HUDEP-2 (cell line): ENCODE results near the gene ALS2.
"Not testable (repeated sequence)": the region's sequence is repeated elsewhere in the genome, so short reads cannot be mapped to it uniquely, and the experiment has no call there.

Source experiments
- DNase-seq, 76 experiments: peaks; one replicate each; lab custom pipeline; 2025; ENCODE audit not compliant: unreplicated experiment in 76 of 76; lab: John Stamatoyannopoulos, UW

ALS2 gene

GRCh38 chr2:201795607-201796477, 15.1 kb upstream of the ALS2 start:
- peak in 12 of 76 experiments; percentile 11 to 43 (median 30) for DNase-seq

GRCh38 chr2:201794294-201794693, 13.6 kb upstream of the ALS2 start:
- DNase-seq, result no peak

- no peak for DNase-seq
Measured at GRCh38 chr2:201793631-201794030, 12.9 kb upstream of the ALS2 start.

GRCh38 chr2:201790989-201791388, 10.3 kb upstream of the ALS2 start:
- no peak for DNase-seq

- DNase-seq, result peak in 36 of 76 experiments; percentile 6 to 64 (median 34)
Measured at GRCh38 chr2:201790291-201790690, 9.6 kb upstream of the ALS2 start.

GRCh38 chr2:201789395-201789794, 8.7 kb upstream of the ALS2 start:
- DNase-seq, result no peak

- DNase-seq, result no peak
Measured at GRCh38 chr2:201788371-201788770, 7.6 kb upstream of the ALS2 start.

GRCh38 chr2:201786471-201786870, 5.7 kb upstream of the ALS2 start:
- no peak for DNase-seq

- DNase-seq, result peak in 66 of 76 experiments; percentile 13 to 87 (median 54)
Measured at GRCh38 chr2:201785135-201785534, 4.4 kb upstream of the ALS2 start.

GRCh38 chr2:201784563-201784962, 3.8 kb upstream of the ALS2 start:
- peak in 14 of 76 experiments; percentile 16 to 66 (median 43) for DNase-seq

- peak in 47 of 76 experiments; percentile 10 to 67 (median 31) for DNase-seq
Measured at GRCh38 chr2:201781557-201782051, 871 bp upstream of the ALS2 start.

GRCh38 chr2:201779901-201780673, 646 bp downstream of the ALS2 start:
- DNase-seq, result peak in 22 of 76 experiments; percentile 12 to 73 (median 40)

- DNase-seq, result no peak
Measured at GRCh38 chr2:201777869-201778268, 2.9 kb downstream of the ALS2 start.

GRCh38 chr2:201777043-201777442, 3.7 kb downstream of the ALS2 start:
- DNase-seq, result peak in 1 of 76 experiments; percentile 4

- DNase-seq, result peak in 3 of 76 experiments; percentile 8 to 18 (median 11)
Measured at GRCh38 chr2:201775326-201775725, 5.4 kb downstream of the ALS2 start.

- DNase-seq, result no peak
Measured at GRCh38 chr2:201774546-201774945, 6.2 kb downstream of the ALS2 start.

GRCh38 chr2:201773990-201774389, 6.7 kb downstream of the ALS2 start:
- no peak for DNase-seq

GRCh38 chr2:201769666-201770373, 10.9 kb downstream of the ALS2 start:
- DNase-seq, result no peak

- DNase-seq, result no peak
Measured at GRCh38 chr2:201768918-201769317, 11.8 kb downstream of the ALS2 start.

- DNase-seq, result no peak
Measured at GRCh38 chr2:201765799-201766198, 14.9 kb downstream of the ALS2 start.

- DNase-seq, result not testable (repeated sequence)
Measured at GRCh38 chr2:201764469-201764868, 16.3 kb downstream of the ALS2 start.
